CD14-positive monocyte (primary cell): ENCODE data around the gene ROBO1. TPM values are rescaled to one million over a fixed set of nuclear protein-coding genes. Genes with fewer than 3 reads are reported as not detected.

Experiments used
- DNase-seq, 3 donors: peaks; one replicate each; pipeline ENCODE4 v3.0.0-alpha.2; 2011 to 2022
- H2AFZ ChIP-seq: 2 replicates; pipeline ENCODE4 v1.6.0; 2012; ENCODE audit warnings: mild to moderate bottlenecking, low read depth, low read length, inconsistent platforms; ENCODE audit not compliant: insufficient read depth, poor library complexity, severe bottlenecking
- H3K27ac ChIP-seq, 2 donors: 1 replicate in 1 of 2; 2 replicates in 1 of 2; pipeline ENCODE4 v1.5.1; 2012 to 2013; ENCODE audit warnings: low read length in 2 of 2, control low read depth in 1 of 2, inconsistent platforms in 1 of 2, low read depth in 1 of 2, mild to moderate bottlenecking in 1 of 2
- H3K27me3 ChIP-seq, 2 donors: one replicate each; pipeline versions ENCODE4 v1.6.0 to v1.6.1; 2011 to 2013; ENCODE audit warnings: low read length in 2 of 2; ENCODE audit not compliant: control insufficient read depth in 2 of 2, insufficient read depth in 2 of 2
- H3K36me3 ChIP-seq, 2 donors: replicated peaks in 1 of 2; 1 replicate in 1 of 2; 2 replicates in 1 of 2; pipeline versions ENCODE4 v1.5.1 to v1.6.1; 2012 to 2013; ENCODE audit warnings: low read length in 2 of 2, control low read depth in 1 of 2, inconsistent platforms in 1 of 2, mild to moderate bottlenecking in 1 of 2; ENCODE audit not compliant: insufficient read depth in 2 of 2, control insufficient read depth in 1 of 2
- H3K4me1 ChIP-seq, 2 donors: 1 replicate in 1 of 2; 2 replicates in 1 of 2; pipeline versions ENCODE4 v1.5.1 to v1.6.1; 2012 to 2013; ENCODE audit warnings: low read length in 2 of 2, control low read depth in 1 of 2, inconsistent platforms in 1 of 2, mild to moderate bottlenecking in 1 of 2, moderate library complexity in 1 of 2; ENCODE audit not compliant: insufficient read depth in 2 of 2, control insufficient read depth in 1 of 2
- H3K4me2 ChIP-seq: replicated peaks from 2 replicates; pipeline ENCODE3; 2012; ENCODE audit warnings: low read length, moderate library complexity, mild to moderate bottlenecking; ENCODE audit not compliant: poor library complexity, severe bottlenecking; ENCODE audit errors: extremely low read depth
- H3K4me3 ChIP-seq, 3 experiments: fragments of 200-600 bp in 1 of 3; sonication (generic) in 1 of 3; replicated peaks in 1 of 3; 1 replicate in 2 of 3; 2 replicates in 1 of 3; pipeline ENCODE4 v1.5.1; 2011 to 2013; ENCODE audit warnings: low read length in 3 of 3, mild to moderate bottlenecking in 3 of 3, control low read depth in 2 of 3, low read depth in 2 of 3, inconsistent platforms in 1 of 3, moderate library complexity in 1 of 3
- H3K79me2 ChIP-seq: 2 replicates; pipeline ENCODE4 v1.6.0; 2012; ENCODE audit warnings: mild to moderate bottlenecking, control low read depth, inconsistent platforms, low read length, moderate library complexity; ENCODE audit not compliant: insufficient read depth
- H3K9ac ChIP-seq: 2 replicates; pipeline ENCODE4 v1.6.0; 2017; ENCODE audit warnings: low read length, mild to moderate bottlenecking; ENCODE audit not compliant: insufficient read depth, poor library complexity, severe bottlenecking
- H3K9me3 ChIP-seq, 2 donors: replicated peaks in 1 of 2; 1 replicate in 1 of 2; 2 replicates in 1 of 2; pipeline versions ENCODE4 v1.5.1 to v1.6.1; 2012 to 2013; ENCODE audit warnings: low read length in 2 of 2, control low read depth in 1 of 2; ENCODE audit not compliant: control insufficient read depth in 1 of 2, insufficient read depth in 1 of 2
- H4K20me1 ChIP-seq: 2 replicates; pipeline ENCODE4 v1.6.0; 2012; ENCODE audit warnings: mild to moderate bottlenecking, low read length, control low read depth, moderate library complexity; ENCODE audit not compliant: insufficient read depth
- H3K27ac Mint-ChIP-seq, 7 donors: one replicate each; pipeline ENCODE4 v1.8.0; 2020; ENCODE audit warnings: mild to moderate bottlenecking in 7 of 7, mixed read lengths in 7 of 7, moderate library complexity in 6 of 7, inconsistent platforms in 2 of 7
- H3K27me3 Mint-ChIP-seq, 3 donors: one replicate each; pipeline ENCODE4 v1.8.0; 2021 to 2022; ENCODE audit warnings: low read depth in 3 of 3, mild to moderate bottlenecking in 3 of 3, mixed read lengths in 3 of 3, moderate library complexity in 3 of 3, inconsistent platforms in 1 of 3
- H3K36me3 Mint-ChIP-seq, 2 donors: one replicate each; pipeline ENCODE4 v1.8.0; 2020; ENCODE audit warnings: mixed read lengths in 2 of 2, inconsistent platforms in 1 of 2, mild to moderate bottlenecking in 1 of 2
- H3K4me1 Mint-ChIP-seq: one replicate; pipeline ENCODE4 v1.8.0; 2020; ENCODE audit warnings: mild to moderate bottlenecking, mixed read lengths
- H3K4me3 Mint-ChIP-seq, 2 donors: one replicate each; pipeline ENCODE4 v1.8.0; 2020; ENCODE audit warnings: mild to moderate bottlenecking in 2 of 2, mixed read lengths in 2 of 2, moderate library complexity in 1 of 2
- H3K9me3 Mint-ChIP-seq, 7 donors: one replicate each; pipeline ENCODE4 v1.8.0; 2020 to 2022; ENCODE audit warnings: mixed read lengths in 7 of 7, mild to moderate bottlenecking in 6 of 7, moderate library complexity in 6 of 7, inconsistent platforms in 2 of 7
- CTCF ChIP-seq: fragments of 200-600 bp; IDR thresholded peaks from one replicate; pipeline ENCODE4 v1.8.0; 2022; ENCODE audit warnings: antibody characterized with exemption, mild to moderate bottlenecking
- WGBS: methylation state at CpG from one replicate; pipeline ENCODE4 v1.1.5; 2013; ENCODE audit warnings: missing lambda C conversion rate; ENCODE audit not compliant: insufficient coverage; 5-methylcytosine and 5-hydroxymethylcytosine counted together
- intact Hi-C, 2 donors: fragments of 100-400 bp; cut with micrococcal nuclease; formaldehyde crosslinking; loops; one replicate each; pipeline versions ENCODE4 v1.15.0 to v1.15.1; 2023
- polyA plus RNA-seq, 3 donors: library from polyadenylated mRNA; depleted of rRNA in 1 of 3; unstranded in 2 of 3; stranded (reverse) in 1 of 3; fragments of 300-500 nt in 2 of 3; fragments of >200 nt in 1 of 3; fragmentation: Illumina TruSeq in 2 of 3; gene quantifications; 1 replicate in 2 of 3; 2 replicates in 1 of 3; pipeline ENCODE4 v1.2.3, GENCODE V29; 2012 to 2021

Gene ROBO1
- polyA plus RNA-seq, 3 donors = 0.09 to 0.10 TPM; not detected in 1

GRCh38 chr3:78629544-78629943 is 1138.3 kb downstream of the ROBO1 start:
- Histone ChIP-seq H3K27me3 (no peaks in the 10 kb centered on the region), H3K4me3 (no peak overlapping the region), H2AFZ (no peak overlapping the region), H3K27ac (no peak overlapping the region), H3K9me3 (no peaks in the 10 kb centered on the region), H4K20me1 (no peaks in the 10 kb centered on the region), H3K79me2 (no peaks in the 10 kb centered on the region), H3K4me1 (no peaks in the 10 kb centered on the region), H3K36me3 (no peaks in the 10 kb centered on the region), H3K4me2 (no peak overlapping the region), H3K9ac (no peak overlapping the region)
- Mint-ChIP-seq H3K4me3 (no peak overlapping the region), H3K9me3 (peaks cover 0 to 1% (median 0%) of the 10 kb centered on the region in 7 donors), H3K27me3 (no peaks in the 10 kb centered on the region), H3K4me1 (no peaks in the 10 kb centered on the region), H3K27ac (no peak overlapping the region), H3K36me3 (no peaks in the 10 kb centered on the region)
- 90% methylated on average over 2 of the region's 6 CpGs for WGBS
- no peak for DNase-seq
- no peak for TF ChIP-seq CTCF
- intact Hi-C loops = no loop called here

DNA sequence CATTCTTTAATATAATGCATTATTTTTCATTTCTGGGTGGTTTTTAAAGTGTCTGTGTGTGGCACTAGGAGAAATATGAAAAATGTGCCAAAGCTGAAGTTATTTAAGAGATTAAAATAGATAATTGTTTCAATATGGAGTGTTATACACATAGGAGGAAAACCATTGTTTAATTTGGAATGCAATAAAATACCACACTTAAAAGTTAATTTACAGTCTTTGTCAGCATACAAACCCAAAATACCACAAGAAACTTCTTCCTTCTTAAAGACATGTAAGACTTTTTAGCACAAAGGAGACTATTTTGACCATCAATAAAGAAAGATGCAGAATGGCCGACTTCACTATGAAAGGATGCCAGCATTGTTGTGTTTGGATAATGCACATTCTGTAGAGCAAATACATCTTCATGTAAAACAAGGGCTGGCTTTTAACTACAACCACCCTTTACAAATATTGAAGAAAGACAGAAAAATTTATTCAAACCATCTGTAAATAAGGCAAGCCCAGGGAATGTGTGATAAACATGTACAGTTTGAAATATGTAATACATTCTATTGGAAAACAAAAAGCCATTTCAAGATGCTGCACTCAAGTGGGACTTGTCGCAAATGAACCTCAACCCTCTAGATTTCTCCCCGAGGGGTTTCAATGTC is 1146.6 kb downstream of the ROBO1 start:
- TF ChIP-seq CTCF = no peak
- no peak overlapping the region for H3K9ac ChIP-seq
- no peak overlapping the region for H3K4me2 ChIP-seq
- H3K4me1 ChIP-seq = no peaks in the 10 kb centered on the region
- no peak overlapping the region for H3K27ac ChIP-seq
- intact Hi-C loops = no loop called here
- Mint-ChIP-seq H3K4me3 (no peak overlapping the region), H3K9me3 (peaks cover 0 to 6% (median 2%) of the 10 kb centered on the region in 7 donors), H3K27me3 (peaks cover 0 to 1% (median 0%) of the 10 kb centered on the region in 3 donors), H3K27ac (no peak overlapping the region), H3K36me3 (no peaks in the 10 kb centered on the region), H3K4me1 (no peaks in the 10 kb centered on the region)
- no peaks in the 10 kb centered on the region for H3K36me3 ChIP-seq
- WGBS = no CpG with 5 or more reads among the region's 3 CpGs
- H3K9me3 ChIP-seq = peaks cover 0 to 4% of the 10 kb centered on the region in 2 donors
- no peak for DNase-seq
- no peak overlapping the region for H2AFZ ChIP-seq
- H3K27me3 ChIP-seq = no peaks in the 10 kb centered on the region
- H4K20me1 ChIP-seq = no peaks in the 10 kb centered on the region
- H3K4me3 ChIP-seq = no peak overlapping the region
- H3K79me2 ChIP-seq = no peaks in the 10 kb centered on the region
